NK-92 (cell line): ENCODE results near the gene DGKI.
"Not testable (repeated sequence)": the region's sequence is repeated elsewhere in the genome, so short reads cannot be mapped to it uniquely, and the experiment has no call there.

ENCODE experiments used
- DNase-seq: peaks from one replicate; lab custom pipeline; 2025; ENCODE audit not compliant: unreplicated experiment; lab: John Stamatoyannopoulos, UW

Gene DGKI

GRCh38 chr7:137836541-137836940 lies 10.2 kb downstream of the DGKI start:
- DNase-seq = no peak

- no peak for DNase-seq
Measured at GRCh38 chr7:137836113-137836509, 10.7 kb downstream of the DGKI start.

GRCh38 chr7:137835486-137836112 lies 11.2 kb downstream of the DGKI start:
- no peak for DNase-seq

- no peak for DNase-seq
Measured at GRCh38 chr7:137834552-137834951, 12.2 kb downstream of the DGKI start.

DNA sequence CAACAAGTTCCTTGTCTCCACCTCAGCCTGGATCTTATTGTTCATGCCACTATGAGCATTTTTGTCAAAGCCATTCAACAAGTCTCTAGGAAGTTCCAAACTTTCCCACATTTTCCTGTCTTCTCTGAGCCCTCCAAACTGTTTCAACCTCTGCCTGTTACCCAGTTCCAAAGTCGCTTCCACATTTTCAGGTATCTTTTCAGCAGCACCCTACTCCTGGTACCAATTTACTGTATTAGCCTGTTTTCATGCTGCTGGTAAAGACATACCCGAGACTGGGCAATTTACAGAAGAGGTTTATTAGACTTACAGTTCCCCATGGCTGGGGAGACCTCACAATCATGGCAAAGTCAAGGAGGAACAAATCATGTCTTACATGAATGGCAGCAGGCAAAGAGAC lies 13.8 kb downstream of the DGKI start:
- not testable (repeated sequence) for DNase-seq

DNA sequence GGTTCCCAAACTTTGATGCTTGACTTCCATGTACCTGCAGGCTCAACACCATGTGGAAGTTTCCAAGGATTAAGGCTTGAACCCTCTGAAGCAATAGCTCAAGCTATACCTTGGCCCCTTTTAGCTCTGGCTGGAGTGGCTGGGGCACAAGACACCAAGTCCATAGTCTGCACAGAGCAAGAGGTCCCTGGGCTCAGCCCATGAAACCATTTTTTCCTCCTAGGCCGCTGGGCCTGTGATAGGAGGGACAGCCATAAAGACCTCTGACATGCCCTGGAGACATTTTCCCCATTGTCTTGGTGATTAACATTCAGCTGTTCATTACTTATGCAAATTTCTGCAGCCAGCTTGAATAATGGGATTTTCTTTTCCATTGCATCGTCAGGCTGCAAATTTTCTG lies 14.4 kb downstream of the DGKI start:
- DNase-seq = no peak

GRCh38 chr7:137831555-137831954 lies 15.2 kb downstream of the DGKI start:
- not testable (repeated sequence) for DNase-seq

- DNase-seq = no peak
Measured at GRCh38 chr7:137829337-137829992, 17.3 kb downstream of the DGKI start.

DNA sequence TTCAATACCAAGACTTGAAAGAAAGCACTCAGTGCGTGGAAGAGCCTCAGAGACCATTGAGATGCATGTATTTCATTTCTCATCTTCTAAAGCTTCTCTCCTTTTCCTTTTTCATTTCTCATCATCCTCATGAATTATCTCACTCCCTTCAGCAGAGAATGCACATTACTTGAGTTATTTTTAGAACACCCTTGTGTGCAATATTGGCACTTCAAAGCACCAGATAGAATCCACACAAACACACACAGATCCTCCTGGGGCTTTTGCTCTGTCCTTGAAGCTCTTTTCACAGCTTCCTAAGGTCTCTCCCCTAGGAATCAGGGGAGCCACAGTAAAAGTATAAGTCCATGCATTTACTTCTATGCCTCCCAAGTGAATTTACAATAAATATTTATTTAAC lies 18.3 kb downstream of the DGKI start:
- no peak for DNase-seq

DNA sequence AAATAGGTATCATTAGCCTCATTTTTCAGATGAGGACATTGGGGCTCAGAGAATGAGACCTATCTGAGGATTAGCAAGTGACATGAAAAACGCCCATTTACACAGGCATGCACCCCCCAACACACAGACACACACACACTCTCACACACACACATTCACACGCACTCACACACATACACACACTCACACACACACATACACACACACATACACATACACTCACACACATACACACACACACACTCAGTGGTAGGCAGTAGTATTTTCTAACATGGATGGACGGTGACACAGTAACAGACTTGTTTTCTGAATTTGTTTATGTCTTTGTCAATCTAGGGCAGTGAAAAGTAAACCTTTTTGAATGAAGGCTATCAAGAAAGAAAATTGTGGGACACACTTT lies 21.3 kb downstream of the DGKI start:
- no peak for DNase-seq

GRCh38 chr7:137820677-137821420 lies 25.9 kb downstream of the DGKI start:
- DNase-seq = no peak

DNA sequence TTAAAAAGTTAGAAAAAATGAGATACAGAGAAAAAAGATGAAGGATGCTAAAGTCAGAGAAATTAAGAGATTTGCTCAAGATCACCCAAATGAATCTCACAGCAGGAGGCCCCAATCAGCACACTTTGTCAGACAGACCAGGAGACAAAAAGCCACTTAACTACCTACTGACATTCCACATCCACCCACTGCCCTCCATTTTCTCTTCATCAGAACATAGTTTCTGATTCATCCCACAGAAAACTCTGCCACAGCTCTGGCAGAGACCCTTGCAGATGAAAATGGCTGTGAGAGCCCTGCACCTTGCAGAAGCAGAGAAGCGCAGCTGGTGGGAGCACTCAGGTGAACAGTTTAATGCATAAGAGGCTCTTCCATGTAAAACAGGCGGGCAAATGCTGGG lies 26.6 kb downstream of the DGKI start:
- DNase-seq = no peak

DNA sequence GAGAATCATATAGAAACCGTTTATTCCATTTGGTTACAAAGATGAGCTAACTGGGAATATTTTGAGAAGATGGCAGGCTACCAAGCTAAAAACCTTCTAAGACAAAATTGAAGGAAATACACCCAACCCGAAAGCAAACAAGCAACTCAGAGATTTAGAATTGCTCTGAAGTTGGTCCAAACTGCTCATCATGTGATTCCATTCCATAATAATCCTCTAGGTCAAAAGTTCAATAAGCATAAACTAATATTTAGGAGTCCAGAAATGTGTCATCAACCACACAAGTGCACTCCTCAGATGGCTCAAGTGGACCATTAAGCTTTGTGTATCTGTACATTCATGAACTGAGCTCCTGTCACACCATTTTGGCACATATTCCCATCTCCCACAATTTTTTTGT lies 28.7 kb downstream of the DGKI start:
- no peak for DNase-seq

GRCh38 chr7:137816696-137817320 lies 30.0 kb downstream of the DGKI start:
- DNase-seq = no peak

DNA sequence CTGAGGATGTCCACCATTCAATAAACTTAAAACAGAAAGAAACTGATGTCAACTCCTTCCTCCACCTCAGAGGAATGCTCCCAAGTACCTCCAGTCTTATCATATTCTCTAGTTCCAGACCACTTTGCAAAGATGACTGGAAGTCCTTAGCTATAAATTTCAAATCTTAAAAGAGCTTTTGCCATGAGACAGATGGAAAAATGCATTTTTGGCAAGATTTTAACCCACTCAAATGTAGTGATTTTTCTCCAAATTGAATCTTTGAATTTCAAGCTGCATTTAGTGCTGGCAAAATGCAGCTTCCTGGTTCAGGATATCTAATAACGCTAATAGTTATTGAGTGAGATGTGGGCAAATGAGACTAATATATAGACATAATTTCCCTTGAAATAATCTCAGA lies 33.2 kb downstream of the DGKI start:
- no peak for DNase-seq

- DNase-seq = no peak
Measured at GRCh38 chr7:137810248-137810647, 36.5 kb downstream of the DGKI start.

DNA sequence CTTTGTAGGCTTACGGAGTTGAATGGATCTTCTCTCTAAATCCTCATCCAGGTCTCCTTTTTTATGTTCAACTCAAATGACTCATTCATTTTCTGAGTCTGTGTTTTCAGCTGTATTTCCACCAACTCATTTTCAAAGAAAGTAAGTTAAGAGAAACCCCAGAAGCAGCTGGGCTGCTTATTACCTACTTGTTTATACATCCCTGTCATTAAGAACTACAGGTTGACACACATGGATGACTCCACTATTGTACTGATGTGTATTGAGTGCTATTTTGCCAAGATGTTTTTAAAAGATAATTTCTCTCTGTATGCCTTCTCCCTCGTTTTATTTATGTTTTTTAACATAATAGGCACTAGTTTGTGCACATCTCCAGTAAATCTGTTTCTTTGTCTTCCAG lies 41.9 kb downstream of the DGKI start:
- no peak for DNase-seq

- DNase-seq = no peak
Measured at GRCh38 chr7:137801491-137801890, 45.3 kb downstream of the DGKI start.

DNA sequence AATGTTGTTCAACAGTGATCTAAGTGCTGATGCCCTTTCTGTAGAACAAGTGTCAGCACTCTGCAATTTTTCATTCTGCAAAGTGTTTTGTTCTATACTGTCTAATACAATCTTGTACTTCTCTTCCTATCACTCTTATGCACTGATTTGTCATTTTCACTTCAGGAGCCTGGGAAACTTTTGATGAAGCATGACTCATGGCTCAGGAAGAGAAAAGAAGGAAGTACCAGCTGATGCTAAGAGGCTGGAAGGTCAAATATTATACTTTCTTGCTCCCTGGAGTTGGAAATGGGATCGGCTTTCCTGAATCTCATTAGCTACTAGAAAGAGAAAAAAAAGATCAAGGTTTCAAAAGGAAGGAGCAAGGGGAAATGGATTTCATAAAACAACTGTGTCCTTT lies 45.8 kb downstream of the DGKI start:
- DNase-seq = no peak

GRCh38 chr7:137798073-137798763 lies 48.6 kb downstream of the DGKI start:
- DNase-seq = no peak

- no peak for DNase-seq
Measured at GRCh38 chr7:137795211-137795610, 51.6 kb downstream of the DGKI start.
